Hematopoietic multipotent progenitor cell treated with erythropoietin and hydrocortisone succinate and interleukin-3 and kit ligand, for 6 days (in vitro differentiated cells): ENCODE measurements around the gene CD7.

Experiments used
- DNase-seq: peaks from one replicate; pipeline ENCODE4 v3.0.0-alpha.2; 2015

The CD7 gene

GRCh38 chr17:82297714-82298537 lies 19.5 kb downstream of the CD7 start:
- DNase-seq = peak; percentile 93

GRCh38 chr17:82297280-82297713 lies 20.1 kb downstream of the CD7 start:
- DNase-seq = peak; percentile 77

- no peak for DNase-seq
Measured at GRCh38 chr17:82296511-82297279, 20.7 kb downstream of the CD7 start.

GRCh38 chr17:82295472-82295814 lies 22.0 kb downstream of the CD7 start:
- no peak for DNase-seq

DNA sequence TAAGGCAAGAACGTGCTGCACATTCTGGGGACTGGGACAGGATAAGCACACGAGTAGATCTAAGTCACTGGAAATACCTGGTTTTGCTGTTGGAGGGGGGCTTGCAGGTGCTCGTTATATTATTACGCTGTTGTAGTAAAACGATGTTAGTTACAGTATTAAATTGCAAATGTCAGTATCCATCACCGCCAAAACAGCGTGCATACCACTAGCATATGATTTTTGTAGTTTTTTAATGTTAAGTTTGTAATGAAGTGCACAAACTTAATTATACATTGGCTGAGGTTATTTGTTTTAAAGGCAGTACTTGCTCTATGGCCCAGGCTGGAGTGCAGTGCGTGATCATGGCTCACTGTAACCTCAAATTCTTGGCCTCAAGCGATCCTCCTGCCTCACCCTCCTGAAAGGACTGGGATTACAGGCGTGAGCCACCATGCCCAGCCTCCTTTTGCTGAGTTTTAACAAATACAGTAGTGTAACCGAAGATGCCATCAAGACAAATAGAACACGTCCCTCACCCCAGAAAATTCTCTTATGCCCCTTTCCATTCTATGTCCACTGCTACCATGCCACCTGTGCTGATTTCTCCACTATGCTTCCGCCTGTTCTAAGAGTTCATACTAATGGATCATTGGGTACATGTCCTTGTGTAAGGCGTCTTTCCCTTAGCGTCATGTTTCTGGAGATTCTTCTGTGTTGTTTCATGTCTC lies 23.2 kb downstream of the CD7 start:
- no peak for DNase-seq

- peak; percentile 100 for DNase-seq
Measured at GRCh38 chr17:82292251-82293154, 24.9 kb downstream of the CD7 start.

- no peak for DNase-seq
Measured at GRCh38 chr17:82291582-82292250, 25.7 kb downstream of the CD7 start.

DNA sequence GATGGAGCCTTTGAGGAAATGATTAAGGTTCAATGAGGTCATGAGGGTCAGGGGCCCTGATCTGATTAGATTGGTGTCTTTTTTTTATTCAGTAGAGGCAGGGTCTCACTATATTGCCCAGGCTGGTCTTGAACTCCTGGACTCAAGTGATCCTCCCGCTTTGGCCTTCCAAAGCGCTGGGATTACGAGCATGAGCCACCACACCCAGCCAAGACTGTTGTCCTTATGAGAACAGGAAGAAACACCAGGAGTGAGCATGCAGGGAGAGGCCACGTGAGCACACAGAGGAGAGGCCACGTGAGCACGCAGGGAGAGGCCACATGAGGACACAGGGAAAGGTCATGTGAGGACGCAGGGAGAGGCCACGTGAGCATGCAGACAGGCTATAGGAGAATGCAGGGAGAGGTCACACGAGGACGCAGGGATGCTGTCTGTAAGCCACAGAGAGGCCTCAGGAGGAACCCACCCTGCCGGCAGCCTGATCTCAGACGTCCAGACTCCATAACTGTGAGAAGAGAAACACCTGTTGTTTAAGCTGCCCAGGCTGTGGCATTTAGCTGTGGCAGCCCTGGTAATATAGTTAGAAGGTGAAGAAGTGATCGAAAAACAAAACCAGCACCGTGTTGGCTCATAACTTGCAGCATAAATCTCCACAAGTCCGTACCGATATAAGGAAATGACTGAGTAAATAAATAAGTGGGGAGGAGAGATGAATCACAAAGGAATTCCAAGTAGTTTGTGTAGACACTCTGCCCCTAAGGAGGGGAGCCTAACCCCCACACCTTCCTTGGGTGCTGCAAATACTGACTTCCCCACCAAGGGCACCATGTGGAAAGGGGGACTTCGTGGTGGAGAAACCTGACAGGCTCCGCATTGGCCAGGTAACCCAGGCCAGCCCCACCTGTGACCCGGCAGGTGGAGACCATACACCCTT lies 29.3 kb downstream of the CD7 start:
- DNase-seq = peak; percentile 63

GRCh38 chr17:82287013-82287867 lies 30.2 kb downstream of the CD7 start:
- no peak for DNase-seq

DNA sequence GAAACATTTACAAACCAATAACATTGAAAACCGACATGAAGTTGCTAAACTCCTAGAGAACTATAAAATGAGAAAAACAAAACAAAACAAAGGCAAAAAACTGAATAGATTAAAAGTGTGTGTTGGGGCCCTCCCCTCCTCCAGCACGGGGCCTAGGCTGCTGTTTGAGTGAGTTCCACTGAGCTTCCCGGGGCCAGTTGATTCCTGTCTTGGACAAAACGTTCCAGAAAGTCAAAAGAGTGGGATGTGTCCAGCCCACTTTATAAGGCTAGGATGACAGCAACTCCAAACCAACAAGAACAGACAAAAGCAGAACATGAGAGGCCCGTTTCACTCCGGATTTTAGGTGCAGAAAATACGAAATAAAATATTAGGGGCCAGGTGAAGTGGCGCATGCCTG lies 32.3 kb downstream of the CD7 start:
- no peak for DNase-seq

DNA sequence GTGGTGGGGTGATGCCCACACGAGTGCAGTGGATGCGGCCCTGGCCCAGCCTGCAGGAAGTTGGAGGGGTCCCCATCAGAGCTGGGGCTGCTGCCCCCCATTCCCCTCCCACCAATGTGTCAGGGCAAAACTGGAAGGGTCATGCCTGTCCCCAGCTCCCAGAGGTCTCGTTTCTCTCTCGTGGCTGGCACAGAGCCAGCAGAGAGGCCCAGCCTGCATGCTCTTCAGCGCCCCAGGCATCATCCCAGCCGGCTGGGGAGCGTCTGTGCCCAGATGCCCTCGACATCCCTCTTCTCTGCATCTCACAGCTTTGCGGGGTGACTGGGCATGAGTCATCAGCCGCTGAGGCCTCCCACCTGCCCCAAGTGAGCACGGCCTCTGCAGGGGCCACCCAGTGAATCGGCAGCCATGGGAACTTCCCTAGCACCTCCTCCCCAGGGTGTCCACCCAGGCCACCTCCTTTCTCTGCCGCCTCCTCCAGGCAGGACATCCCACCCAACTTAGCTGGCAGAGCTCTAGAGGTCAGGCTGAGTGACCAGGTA lies 34.1 kb downstream of the CD7 start:
- DNase-seq = peak; percentile 62

DNA sequence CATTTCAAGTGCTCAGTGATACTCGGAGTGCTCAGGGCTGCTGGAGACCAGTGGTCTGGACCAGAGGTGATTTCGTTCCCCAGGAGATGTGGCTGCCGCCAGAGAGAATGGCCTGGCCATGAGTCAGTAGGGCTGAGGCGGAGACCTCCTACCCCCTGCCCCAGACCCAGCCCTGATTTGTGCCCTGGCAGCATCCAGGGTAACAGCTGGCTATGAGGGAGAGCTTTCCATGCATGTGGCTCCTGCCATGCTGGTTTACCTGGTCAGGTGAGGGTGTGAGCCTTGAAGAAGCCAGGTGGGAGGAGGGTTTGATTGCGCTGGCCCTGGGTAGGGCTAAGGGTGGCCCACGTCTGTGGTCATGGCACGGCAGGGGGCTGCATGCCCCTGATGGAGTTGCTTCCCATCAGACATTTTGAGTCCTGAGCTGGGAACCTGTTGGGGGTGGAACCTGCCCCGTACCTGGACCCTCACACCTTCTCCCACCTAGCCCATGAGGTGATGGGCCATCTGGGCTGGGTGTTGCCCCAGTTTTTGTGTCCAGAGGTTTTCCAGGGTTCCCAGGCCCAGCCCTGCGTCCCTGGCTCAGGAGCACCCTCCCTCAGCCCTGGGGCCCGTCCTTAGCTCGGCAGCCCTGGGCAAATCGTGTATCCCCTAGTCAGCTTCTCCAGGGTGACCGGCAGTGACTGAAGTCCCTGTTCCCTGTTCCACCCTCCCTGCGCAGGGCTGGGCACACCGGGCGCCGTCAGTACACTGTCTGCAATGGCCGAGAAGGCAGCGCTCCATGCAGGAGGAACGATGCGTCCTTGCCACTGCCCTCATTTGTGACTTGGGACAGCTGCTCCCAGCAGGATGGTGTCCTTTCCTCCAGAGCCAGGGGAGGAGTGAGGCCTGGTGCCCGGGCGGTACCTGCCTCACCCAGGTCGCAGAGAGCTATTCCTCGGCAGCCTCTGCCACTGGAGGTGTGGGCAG lies 34.9 kb downstream of the CD7 start:
- DNase-seq = no peak

- DNase-seq = no peak
Measured at GRCh38 chr17:82281502-82282238, 35.7 kb downstream of the CD7 start.

GRCh38 chr17:82281076-82281475 lies 36.3 kb downstream of the CD7 start:
- no peak for DNase-seq

DNA sequence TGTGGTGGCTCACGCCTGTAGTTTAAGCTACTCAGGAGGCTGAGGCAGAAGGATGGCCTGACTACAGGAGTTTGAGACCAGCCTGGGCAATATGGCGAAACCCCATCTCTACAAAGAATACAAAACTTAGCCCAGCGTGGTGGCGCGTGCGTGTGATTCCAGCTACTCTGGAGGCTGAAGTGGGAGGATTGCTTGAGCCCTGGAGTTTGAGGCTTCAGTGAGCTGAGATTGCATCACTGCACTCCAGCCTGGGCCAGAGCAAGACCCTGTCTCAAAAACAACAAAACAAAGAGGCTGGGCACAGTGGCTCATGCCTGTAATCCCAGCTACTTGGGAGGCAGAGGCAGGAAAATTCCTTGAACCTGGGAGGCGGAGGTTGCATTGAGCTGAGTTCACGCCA lies 36.9 kb downstream of the CD7 start:
- no peak for DNase-seq

- no peak for DNase-seq
Measured at GRCh38 chr17:82278786-82279391, 38.5 kb downstream of the CD7 start.

- DNase-seq = no peak
Measured at GRCh38 chr17:82278308-82278707, 39.1 kb downstream of the CD7 start.
